Hippocampal formation (tissue), 2 donors: Measurements from ENCODE around the gene AHCYL2.
"Not testable (repeated sequence)": the region's sequence is repeated elsewhere in the genome, so short reads cannot be mapped to it uniquely, and the experiment has no call there.

Experiments
- DNase-seq, 2 donors: peaks; one replicate each; lab custom pipeline; 2025; lab: John Stamatoyannopoulos, UW

The AHCYL2 gene

DNA sequence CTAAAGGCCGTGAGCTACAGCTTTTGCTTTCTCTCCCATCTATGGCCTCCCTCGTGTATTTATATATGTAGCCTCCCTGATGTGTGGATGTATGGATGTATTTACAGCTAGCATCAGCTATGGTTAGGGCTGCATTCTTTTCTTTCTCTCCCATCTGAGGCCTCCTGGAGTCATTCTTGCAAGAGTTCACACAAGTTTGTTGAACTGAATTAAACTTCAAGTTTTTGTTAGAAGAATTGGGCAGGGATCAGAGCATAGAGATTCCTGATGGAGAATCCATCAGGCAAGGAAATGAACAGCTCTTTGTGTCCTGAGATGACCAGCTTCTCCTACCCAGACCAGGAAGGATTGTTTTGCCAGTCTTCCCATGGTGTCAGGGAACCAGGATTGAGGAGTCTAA is 60.3 kb downstream of the AHCYL2 start:
- no peak for DNase-seq

- no peak for DNase-seq
Observed at GRCh38 chr7:129292861-129293260, 68.0 kb downstream of the AHCYL2 start.

DNA sequence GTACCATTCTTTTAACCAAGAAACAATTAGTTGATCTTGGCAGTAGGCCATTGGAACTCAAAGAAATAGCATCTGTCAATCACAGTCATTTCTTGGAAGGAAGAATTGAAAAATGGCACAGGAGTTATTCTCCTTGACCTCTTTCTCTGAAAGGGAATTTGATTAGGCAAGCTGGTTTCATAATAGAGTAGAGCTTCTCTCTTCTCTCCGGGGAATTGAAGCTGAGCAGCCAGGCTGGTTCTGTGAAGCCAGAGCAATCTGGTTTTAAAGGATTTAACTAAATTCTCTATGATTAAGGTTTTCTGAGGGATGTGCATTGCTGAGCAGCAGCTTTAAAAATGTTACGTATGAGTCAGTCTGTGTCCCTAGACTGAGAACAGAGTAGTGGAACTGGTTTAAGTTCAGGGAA is 70.2 kb downstream of the AHCYL2 start:
- DNase-seq: no peak

- peak; percentile 8 to 35 for DNase-seq
Observed at GRCh38 chr7:129298268-129298893, 73.6 kb downstream of the AHCYL2 start.

DNA sequence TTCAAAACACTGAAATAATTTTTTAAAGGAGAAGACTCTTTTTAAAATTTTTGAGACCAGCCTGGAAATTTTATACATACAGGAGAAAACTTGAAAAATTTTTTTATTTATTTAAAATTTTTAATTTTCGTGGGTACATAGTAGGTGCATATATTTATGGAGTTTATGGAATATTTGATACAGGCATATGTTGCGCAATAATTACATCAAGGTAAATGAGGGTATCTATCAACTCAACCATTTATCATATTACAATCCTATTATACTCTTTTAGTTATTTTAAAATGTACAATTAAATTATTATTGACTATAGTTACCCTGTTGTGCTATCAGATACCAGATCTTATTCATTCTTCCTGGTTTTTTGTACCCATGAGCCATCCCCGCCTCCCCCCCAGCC is 75.1 kb downstream of the AHCYL2 start:
- DNase-seq: no peak

DNA sequence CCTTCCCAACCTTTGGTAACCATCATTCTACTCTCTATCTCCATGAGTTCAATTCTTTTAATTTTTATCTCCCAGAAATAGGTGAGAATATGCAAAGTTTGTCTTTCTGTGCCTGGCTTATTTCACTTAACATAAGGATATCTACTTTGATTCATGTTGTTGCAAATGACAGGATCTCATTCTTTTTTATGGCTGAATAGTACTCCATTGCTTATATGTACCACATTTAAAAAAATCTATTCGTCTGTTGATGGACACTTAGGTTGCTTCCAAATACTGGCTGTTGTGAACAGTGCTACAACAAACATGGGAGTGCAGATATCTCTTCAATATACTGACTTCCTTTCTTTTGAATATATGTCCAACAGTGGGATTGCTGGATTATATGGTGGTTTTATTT is 75.5 kb downstream of the AHCYL2 start:
- not testable (repeated sequence) for DNase-seq

GRCh38 chr7:129307592-129307991 is 82.8 kb downstream of the AHCYL2 start:
- no peak for DNase-seq

- DNase-seq: peak in 1 of 2 donors; percentile 13
Observed at GRCh38 chr7:129308047-129308446, 83.2 kb downstream of the AHCYL2 start.

GRCh38 chr7:129311429-129311828 is 86.6 kb downstream of the AHCYL2 start:
- DNase-seq: no peak

GRCh38 chr7:129313282-129313681 is 88.5 kb downstream of the AHCYL2 start:
- no peak for DNase-seq

GRCh38 chr7:129315960-129316359 is 91.1 kb downstream of the AHCYL2 start:
- peak; percentile 32 to 83 for DNase-seq

DNA sequence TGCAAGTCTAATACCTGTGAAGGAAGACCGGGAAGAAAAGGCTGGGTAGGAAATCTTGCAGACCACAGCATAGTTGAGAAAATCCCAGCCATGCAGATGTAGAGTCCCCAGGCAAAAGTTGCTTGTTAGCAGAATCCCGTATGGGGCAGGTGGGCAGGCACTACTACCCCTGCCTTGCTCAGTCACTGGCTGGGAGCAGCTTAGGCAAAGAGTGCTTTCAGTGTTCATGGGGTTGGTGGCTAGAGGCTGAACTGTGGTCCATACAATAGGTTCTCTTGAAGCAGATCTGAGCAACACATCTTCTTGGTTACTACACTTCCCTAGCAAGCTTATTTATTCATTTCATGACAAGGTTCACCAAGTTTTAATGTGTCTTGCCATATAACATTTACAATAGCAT is 92.6 kb downstream of the AHCYL2 start:
- peak in 1 of 2 donors; percentile 4 for DNase-seq

GRCh38 chr7:129327076-129327475 is 102.2 kb downstream of the AHCYL2 start:
- no peak for DNase-seq

DNA sequence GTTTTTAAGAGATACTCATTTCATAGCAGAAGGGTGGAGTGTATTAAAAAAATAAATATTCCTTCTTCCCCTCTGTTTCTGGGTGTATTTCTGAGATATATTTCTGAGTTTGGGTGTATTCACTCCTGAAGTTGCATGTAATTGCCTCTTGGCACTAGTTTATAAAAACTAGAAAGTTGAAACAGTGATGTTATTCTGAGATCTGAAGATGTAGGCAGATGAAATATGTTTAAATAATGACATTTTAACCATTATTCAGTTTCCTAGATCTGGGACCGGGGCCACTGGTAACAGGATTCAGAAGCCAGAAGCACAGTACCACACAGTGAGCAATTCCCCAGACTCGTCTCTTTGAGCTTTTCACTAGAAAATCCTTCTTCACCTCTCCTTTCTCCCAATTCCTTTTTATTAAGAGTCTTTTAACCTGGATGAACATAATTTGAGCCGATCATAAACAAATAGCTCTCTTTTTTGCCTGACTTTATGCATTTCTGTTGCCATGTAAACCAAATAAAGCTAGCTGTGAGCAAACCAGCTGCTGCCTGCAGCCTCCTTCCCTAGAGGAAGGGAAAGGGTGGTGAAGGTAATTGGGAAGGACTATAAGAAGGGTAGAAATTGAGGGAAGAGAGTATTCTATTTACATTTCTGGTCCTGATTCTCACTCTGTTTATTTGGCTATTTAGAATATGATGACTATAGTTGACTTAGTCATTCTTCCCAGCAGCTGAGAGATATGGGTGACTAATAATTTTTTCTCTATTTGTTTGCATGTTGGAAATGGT is 107.6 kb downstream of the AHCYL2 start:
- DNase-seq: no peak

DNA sequence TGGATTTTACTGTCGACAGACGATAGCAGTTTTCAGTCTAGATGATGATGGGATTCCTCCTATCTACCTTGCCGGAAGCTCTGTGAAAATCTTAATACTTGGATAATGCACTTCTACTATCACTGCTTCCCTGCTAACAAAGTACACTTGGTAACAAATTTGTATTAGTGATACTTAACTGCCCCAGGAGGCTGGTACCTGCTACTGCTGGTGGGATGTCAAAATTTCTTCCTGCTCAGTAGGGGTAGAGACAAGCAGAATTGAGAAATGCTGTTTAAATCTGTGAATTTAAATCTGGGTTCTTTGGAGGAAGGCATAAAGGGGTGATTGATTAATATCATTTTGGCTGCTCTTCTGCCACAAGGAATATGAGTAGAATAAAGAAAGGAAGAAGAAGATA is 109.6 kb downstream of the AHCYL2 start:
- DNase-seq: no peak

DNA sequence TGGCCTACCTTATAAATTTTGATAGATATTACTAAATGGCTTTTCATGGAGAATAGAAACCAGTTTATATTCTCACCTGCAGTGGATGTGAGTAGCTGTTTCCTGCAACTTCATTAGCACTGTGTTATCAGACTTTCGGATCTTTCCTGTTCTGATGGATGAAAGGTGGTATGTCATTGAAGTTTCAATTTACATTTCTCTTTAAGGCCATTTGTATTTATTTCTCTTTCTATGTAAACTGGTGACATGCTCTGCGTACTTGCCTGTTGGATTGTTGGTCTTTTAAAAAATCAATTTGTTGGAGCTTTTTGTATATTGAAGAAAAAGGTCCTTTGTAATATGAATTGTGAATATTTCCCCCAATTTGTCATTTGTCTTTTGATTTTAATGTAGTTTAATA is 113.6 kb downstream of the AHCYL2 start:
- no peak for DNase-seq

GRCh38 chr7:129341212-129341611 is 116.4 kb downstream of the AHCYL2 start:
- no peak for DNase-seq

- no peak for DNase-seq
Observed at GRCh38 chr7:129341816-129342806, 117.3 kb downstream of the AHCYL2 start.

DNA sequence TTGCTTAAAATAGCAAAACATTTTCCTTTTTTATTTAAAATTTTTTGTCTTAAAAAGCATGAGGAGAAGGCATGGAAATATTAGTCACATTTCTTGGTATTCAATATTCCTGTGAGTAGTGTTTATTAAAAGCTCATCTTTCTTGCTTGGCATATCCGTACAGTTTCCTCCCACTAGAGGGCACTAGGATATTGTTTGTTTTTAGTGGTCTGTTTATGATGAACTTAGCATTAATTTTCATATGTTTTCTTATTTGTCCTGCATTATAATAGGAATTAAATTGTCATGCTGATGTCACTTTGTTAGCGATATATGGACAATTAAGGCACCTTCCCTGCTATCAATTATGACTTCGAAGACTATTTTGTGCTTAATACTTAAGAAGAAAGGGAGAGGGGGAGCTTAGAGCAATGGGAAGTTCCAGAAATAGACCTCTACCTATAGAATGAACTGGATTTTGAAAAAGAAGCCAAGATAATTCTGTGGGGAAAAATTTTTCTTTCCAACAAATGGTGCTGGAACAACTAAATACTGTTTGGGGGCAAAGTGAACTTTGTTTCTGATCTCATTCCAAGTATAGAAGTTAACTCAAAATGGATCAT is 118.4 kb downstream of the AHCYL2 start:
- DNase-seq: peak in 1 of 2 donors; percentile 31

DNA sequence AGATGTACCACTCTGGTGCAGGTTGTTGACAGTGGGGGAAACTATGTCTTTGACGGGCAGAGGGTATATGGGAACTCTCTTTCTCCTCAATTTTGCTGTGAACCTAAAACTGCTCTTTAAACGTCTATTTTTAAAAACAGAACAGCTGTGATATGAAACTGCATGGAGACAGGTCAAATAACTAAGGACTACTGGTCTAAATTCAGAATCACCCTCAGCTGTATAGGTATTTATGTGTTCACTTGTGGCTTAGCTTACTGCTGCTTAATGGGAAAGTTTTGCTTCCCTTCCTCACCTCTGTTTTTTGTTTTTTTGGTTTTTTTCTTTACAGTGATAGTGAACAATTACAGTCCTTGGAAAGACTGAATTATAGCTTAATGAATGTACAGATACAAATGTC is 122.5 kb downstream of the AHCYL2 start:
- DNase-seq: no peak

DNA sequence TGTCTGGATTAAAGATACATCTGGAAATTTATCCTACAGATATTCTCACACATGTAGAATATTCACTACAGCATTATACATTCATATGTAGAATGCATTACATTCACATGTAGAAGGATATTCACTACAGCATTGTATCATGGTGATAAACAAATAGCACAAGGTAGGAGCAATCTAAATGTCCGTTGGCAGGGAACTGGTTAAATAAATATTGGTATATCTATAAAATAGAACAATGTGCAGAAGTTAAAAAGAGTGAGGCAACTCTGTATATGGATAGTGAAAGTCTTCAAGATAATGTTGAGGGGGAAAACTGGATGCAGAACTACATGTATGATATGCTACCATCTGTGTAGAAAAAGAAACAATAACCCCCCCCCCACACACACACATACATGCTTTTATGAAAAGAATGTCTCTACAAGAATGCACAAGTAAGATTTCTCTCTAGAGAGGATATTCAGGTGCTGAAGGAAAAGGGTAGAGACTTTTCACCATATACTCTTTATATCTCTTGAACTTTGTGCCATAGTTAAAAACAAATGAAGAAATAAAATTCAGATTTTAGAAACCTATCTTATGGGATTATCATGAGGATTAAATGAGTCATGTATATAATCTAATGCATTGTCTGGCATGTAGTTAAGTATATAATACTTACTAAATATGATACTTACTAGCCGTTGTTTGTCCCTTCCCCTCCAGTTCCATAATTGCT is 123.4 kb downstream of the AHCYL2 start:
- no peak for DNase-seq
